Testis (tissue), 2 donors: ENCODE measurements around the gene GNG13.

Source experiments
- POLR2A ChIP-seq: fragments of 450-650 bp; IDR thresholded peaks from one replicate; pipeline ENCODE4 v1.6.1; 2017; ENCODE audit warnings: antibody characterized with exemption, mild to moderate bottlenecking, moderate library complexity
- TF ChIP-seq, protein P1 (sequence below), 3 experiments: fragments of 450-650 bp in 2 of 3; fragments of 200-600 bp in 1 of 3; sonication (generic) in 1 of 3; IDR thresholded peaks; one replicate each; pipeline ENCODE4 v1.5.1; 2016 to 2019; ENCODE audit warnings: antibody characterized with exemption in 3 of 3, mild to moderate bottlenecking in 2 of 3, moderate library complexity in 1 of 3

DNA sequence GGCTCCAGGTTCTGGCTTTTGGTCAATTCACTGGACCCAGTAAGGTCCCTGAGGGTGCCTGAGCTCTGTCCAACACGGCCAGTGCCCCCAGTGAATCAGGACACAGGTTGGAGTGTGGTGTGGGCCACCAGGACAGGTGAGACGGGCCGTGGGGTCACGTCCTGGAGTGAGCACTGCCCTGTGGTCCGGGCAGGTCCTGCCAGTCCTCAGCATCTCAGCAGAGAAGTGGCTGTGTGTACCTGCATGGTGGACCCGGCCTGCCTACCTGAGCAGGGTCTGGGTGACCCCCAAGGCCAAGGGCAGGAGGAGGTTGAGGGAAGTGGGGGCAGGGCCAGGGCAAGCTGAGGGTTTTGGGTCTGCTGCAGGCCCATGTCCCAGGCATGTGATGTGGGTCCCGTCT is 1.9 kb upstream of the GNG13 start:
- TF ChIP-seq, protein P1, sequence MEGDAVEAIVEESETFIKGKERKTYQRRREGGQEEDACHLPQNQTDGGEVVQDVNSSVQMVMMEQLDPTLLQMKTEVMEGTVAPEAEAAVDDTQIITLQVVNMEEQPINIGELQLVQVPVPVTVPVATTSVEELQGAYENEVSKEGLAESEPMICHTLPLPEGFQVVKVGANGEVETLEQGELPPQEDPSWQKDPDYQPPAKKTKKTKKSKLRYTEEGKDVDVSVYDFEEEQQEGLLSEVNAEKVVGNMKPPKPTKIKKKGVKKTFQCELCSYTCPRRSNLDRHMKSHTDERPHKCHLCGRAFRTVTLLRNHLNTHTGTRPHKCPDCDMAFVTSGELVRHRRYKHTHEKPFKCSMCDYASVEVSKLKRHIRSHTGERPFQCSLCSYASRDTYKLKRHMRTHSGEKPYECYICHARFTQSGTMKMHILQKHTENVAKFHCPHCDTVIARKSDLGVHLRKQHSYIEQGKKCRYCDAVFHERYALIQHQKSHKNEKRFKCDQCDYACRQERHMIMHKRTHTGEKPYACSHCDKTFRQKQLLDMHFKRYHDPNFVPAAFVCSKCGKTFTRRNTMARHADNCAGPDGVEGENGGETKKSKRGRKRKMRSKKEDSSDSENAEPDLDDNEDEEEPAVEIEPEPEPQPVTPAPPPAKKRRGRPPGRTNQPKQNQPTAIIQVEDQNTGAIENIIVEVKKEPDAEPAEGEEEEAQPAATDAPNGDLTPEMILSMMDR (IDR thresholded peaks at IDR 0.05) = no peak
- no peak for TF ChIP-seq POLR2A
